ENCODE results near the gene ALG5.
A peak's percentile ranks its signal among the peaks of the same experiment; 100 is the strongest.

The ALG5 gene

GRCh38 chr13:36981156-36981743 lies 17.9 kb downstream of the ALG5 start:
- H3K27ac ChIP-seq (ENCODE audit: low read depth, low read length) = no peak overlapping the region
- peaks cover 18% of the 10 kb centered on the region for H3K36me3 ChIP-seq (ENCODE audit: insufficient read depth, low read length)
- no peaks in the 10 kb centered on the region for H3K27me3 ChIP-seq (ENCODE audit: insufficient read depth, low read length)
- no peak overlapping the region for H2AFZ ChIP-seq (ENCODE audit: low read length, unreplicated experiment)
- no peak overlapping the region for H3K4me3 ChIP-seq (ENCODE audit: low read depth, low read length)
- no peaks in the 10 kb centered on the region for H3K79me2 ChIP-seq (ENCODE audit: control insufficient read depth, insufficient read depth, low read length, unreplicated experiment)
- H3K4me1 ChIP-seq (ENCODE audit: control insufficient read depth, insufficient read depth, low read length, unreplicated experiment) = no peaks in the 10 kb centered on the region

DNA sequence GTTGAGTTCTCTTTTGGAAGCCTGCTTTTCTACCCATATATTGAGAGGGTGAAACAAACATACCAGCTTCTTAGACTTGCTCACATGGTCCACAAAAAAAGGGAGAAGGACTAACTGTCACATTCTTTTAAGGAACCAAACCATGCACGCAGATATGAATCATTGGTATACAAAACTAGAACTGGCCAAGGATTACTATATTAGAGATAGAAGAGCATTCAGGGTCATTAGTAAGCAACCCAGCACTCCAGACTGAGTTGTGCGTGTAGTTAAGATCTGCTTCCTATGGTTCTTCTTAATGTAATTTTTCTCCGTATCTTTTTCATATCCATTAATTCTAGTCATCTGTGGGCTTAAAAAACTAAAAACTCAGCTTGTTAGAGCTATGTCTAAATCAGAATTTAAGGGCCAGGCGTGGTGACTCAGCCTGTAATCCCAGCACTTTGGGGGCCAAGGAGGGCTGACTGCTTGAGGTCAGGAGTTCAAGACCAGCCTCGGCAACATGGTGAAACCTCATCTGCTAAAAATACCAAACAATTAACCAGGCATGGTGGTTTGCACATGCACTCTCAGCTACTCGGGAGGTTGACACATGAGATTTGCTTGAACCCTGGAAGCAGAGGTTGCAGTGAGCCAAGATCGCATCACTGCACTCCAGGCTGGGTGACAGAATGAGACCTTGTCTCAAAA lies 19.6 kb downstream of the ALG5 start:
- Histone ChIP-seq H3K4me1 (ENCODE audit: control insufficient read depth, insufficient read depth, low read length, unreplicated experiment) (no peaks in the 10 kb centered on the region), H3K4me3 (ENCODE audit: low read depth, low read length) (no peak overlapping the region), H3K27ac (ENCODE audit: low read depth, low read length) (no peak overlapping the region), H2AFZ (ENCODE audit: low read length, unreplicated experiment) (no peak overlapping the region), H3K79me2 (ENCODE audit: control insufficient read depth, insufficient read depth, low read length, unreplicated experiment) (no peaks in the 10 kb centered on the region), H3K27me3 (ENCODE audit: insufficient read depth, low read length) (no peaks in the 10 kb centered on the region), H3K36me3 (ENCODE audit: insufficient read depth, low read length) (peaks cover 23% of the 10 kb centered on the region)

DNA sequence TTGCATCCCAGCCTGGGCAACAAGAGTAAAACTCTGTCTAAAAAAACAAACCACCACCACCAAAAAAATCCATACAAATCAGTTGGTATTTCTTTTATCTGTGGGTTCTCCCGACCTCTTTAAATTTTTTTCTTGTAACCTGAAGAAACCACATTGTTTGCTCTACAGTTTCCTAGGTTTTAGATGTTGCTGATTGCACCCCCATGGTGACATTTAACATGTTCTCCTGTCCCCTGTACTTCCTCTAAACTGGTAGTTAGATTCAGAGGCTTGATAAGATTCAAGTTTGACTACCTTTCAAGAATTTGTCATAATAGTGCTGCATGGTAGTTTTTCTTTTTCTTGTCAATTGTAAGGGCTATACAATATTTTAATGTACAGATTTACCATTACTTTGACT lies 24.0 kb downstream of the ALG5 start:
- Histone ChIP-seq H2AFZ (ENCODE audit: low read length, unreplicated experiment) (no peak overlapping the region), H3K4me3 (ENCODE audit: low read depth, low read length) (no peak overlapping the region), H3K4me1 (ENCODE audit: control insufficient read depth, insufficient read depth, low read length, unreplicated experiment) (no peaks in the 10 kb centered on the region), H3K27ac (ENCODE audit: low read depth, low read length) (no peak overlapping the region), H3K79me2 (ENCODE audit: control insufficient read depth, insufficient read depth, low read length, unreplicated experiment) (no peaks in the 10 kb centered on the region), H3K36me3 (ENCODE audit: insufficient read depth, low read length) (peaks cover 42% of the 10 kb centered on the region), H3K27me3 (ENCODE audit: insufficient read depth, low read length) (no peaks in the 10 kb centered on the region)

GRCh38 chr13:36973621-36974295 lies 25.4 kb downstream of the ALG5 start:
- H2AFZ ChIP-seq (ENCODE audit: low read length, unreplicated experiment) = no peak overlapping the region
- no peaks in the 10 kb centered on the region for H3K4me1 ChIP-seq (ENCODE audit: control insufficient read depth, insufficient read depth, low read length, unreplicated experiment)
- H3K27me3 ChIP-seq (ENCODE audit: insufficient read depth, low read length) = no peaks in the 10 kb centered on the region
- H3K79me2 ChIP-seq (ENCODE audit: control insufficient read depth, insufficient read depth, low read length, unreplicated experiment) = no peaks in the 10 kb centered on the region
- peaks cover 42% of the 10 kb centered on the region for H3K36me3 ChIP-seq (ENCODE audit: insufficient read depth, low read length)
- H3K4me3 ChIP-seq (ENCODE audit: low read depth, low read length) = no peak overlapping the region
- H3K27ac ChIP-seq (ENCODE audit: low read depth, low read length) = no peak overlapping the region

DNA sequence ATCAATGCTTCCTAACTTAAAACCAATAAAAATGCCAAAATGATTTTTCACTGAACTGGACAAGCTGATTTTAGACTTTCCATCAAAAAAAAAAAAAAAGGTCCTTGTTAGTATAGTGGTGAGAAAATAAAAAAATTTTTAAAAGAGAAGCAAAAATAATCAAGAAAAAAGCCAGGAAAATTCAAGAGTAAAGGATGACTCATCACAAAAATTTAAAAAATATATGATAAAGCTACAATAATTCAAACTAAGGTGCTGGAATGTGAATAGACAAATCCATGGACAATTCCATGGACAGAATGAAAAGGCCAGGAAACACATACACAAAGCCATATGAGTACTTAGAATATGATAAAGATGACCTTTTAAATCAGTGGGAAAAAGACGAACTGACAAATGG lies 26.1 kb downstream of the ALG5 start:
- Histone ChIP-seq H3K4me3 (ENCODE audit: low read depth, low read length) (no peak overlapping the region), H3K4me1 (ENCODE audit: control insufficient read depth, insufficient read depth, low read length, unreplicated experiment) (no peaks in the 10 kb centered on the region), H3K36me3 (ENCODE audit: insufficient read depth, low read length) (peaks cover 42% of the 10 kb centered on the region), H3K79me2 (ENCODE audit: control insufficient read depth, insufficient read depth, low read length, unreplicated experiment) (no peaks in the 10 kb centered on the region), H3K27me3 (ENCODE audit: insufficient read depth, low read length) (no peaks in the 10 kb centered on the region), H2AFZ (ENCODE audit: low read length, unreplicated experiment) (no peak overlapping the region), H3K27ac (ENCODE audit: low read depth, low read length) (no peak overlapping the region)

DNA sequence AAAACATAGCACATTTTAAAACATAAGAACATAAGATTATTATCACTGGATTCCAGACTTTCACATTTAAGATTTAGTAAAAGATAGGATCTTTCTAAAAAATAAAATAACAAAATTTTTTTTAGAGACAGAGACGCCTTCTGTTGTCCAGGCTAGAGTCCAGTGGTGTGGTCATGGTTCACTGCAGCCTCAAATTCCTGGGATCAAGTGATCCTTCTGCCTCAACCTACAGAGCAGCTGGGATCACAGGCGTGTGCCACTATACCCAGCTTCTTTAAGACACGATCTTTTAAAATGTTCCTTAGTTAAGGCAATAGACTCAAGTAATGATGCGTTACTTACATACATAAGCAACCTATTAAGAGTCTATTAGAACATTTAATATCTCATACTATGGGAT lies 32.7 kb downstream of the ALG5 start:
- Histone ChIP-seq H3K79me2 (ENCODE audit: control insufficient read depth, insufficient read depth, low read length, unreplicated experiment) (no peaks in the 10 kb centered on the region), H3K4me3 (ENCODE audit: low read depth, low read length) (no peak overlapping the region), H3K27ac (ENCODE audit: low read depth, low read length) (peak overlapping the region; percentile 78), H3K27me3 (ENCODE audit: insufficient read depth, low read length) (no peaks in the 10 kb centered on the region), H2AFZ (ENCODE audit: low read length, unreplicated experiment) (no peak overlapping the region), H3K36me3 (ENCODE audit: insufficient read depth, low read length) (peaks cover 20% of the 10 kb centered on the region), H3K4me1 (ENCODE audit: control insufficient read depth, insufficient read depth, low read length, unreplicated experiment) (peaks cover 9% of the 10 kb centered on the region)

- H3K27me3 ChIP-seq (ENCODE audit: insufficient read depth, low read length) = no peaks in the 10 kb centered on the region
- H2AFZ ChIP-seq (ENCODE audit: low read length, unreplicated experiment) = no peak overlapping the region
- peak overlapping the region; percentile 78 for H3K27ac ChIP-seq (ENCODE audit: low read depth, low read length)
- H3K36me3 ChIP-seq (ENCODE audit: insufficient read depth, low read length) = peaks cover 17% of the 10 kb centered on the region
- peaks cover 9% of the 10 kb centered on the region for H3K4me1 ChIP-seq (ENCODE audit: control insufficient read depth, insufficient read depth, low read length, unreplicated experiment)
- no peaks in the 10 kb centered on the region for H3K79me2 ChIP-seq (ENCODE audit: control insufficient read depth, insufficient read depth, low read length, unreplicated experiment)
- no peak overlapping the region for H3K4me3 ChIP-seq (ENCODE audit: low read depth, low read length)
Observed at GRCh38 chr13:36965767-36966166, 33.4 kb downstream of the ALG5 start.

DNA sequence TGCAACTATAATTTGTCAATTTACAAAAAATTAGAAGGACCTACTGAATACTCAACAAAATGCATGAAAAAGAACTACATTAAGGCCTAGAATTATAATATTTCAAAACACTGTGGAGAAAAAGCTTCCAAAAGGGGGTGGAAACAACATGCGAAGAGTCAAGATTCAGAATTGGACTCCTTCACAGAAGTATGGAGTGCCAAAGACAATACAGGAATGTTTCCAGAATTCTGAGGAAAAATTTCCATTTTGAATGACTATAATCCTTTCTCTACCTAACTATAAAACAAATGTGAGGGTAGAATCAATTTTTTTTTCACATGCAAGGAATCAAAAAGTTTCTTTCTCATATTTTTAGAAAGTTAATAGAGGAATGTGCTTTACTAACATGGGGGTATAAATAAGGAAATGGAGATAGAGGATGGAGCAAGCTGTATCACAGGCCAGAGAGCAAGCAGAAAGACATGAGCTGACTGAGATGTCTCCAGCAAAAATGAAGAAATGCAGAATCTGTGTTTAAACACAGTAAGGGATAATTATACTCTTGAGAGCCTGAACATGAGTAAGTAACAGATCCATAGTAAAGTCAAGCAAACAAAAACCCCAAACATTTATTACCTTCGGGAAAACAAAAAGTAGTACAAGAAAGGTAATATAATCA lies 39.6 kb downstream of the ALG5 start:
- Histone ChIP-seq H3K4me1 (ENCODE audit: control insufficient read depth, insufficient read depth, low read length, unreplicated experiment) (peaks cover 2% of the 10 kb centered on the region), H3K4me3 (ENCODE audit: low read depth, low read length) (no peak overlapping the region), H3K79me2 (ENCODE audit: control insufficient read depth, insufficient read depth, low read length, unreplicated experiment) (no peaks in the 10 kb centered on the region), H2AFZ (ENCODE audit: low read length, unreplicated experiment) (no peak overlapping the region), H3K27ac (ENCODE audit: low read depth, low read length) (no peak overlapping the region), H3K27me3 (ENCODE audit: insufficient read depth, low read length) (no peaks in the 10 kb centered on the region), H3K36me3 (ENCODE audit: insufficient read depth, low read length) (peaks cover 15% of the 10 kb centered on the region)

DNA sequence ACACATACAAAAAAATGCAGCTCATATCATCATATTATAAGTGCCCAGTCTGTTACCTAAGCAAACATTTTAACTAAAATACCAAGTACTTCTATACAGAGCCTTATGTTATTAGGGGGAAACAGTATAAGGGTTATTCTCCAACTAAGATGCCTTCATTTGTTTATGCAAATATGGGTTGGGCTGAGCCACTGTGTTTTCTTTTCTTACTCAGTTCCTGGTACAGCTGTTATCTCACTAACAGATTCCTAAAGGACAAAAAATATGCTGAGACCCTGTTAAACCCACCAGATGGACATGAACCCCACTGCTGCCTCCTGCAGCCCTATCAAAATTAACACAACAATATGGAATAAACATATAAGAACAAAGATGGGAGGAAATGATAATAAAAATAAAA lies 44.6 kb downstream of the ALG5 start:
- Histone ChIP-seq H3K4me3 (ENCODE audit: low read depth, low read length) (no peak overlapping the region), H3K36me3 (ENCODE audit: insufficient read depth, low read length) (peaks cover 9% of the 10 kb centered on the region), H3K79me2 (ENCODE audit: control insufficient read depth, insufficient read depth, low read length, unreplicated experiment) (no peaks in the 10 kb centered on the region), H2AFZ (ENCODE audit: low read length, unreplicated experiment) (no peak overlapping the region), H3K27me3 (ENCODE audit: insufficient read depth, low read length) (no peaks in the 10 kb centered on the region), H3K4me1 (ENCODE audit: control insufficient read depth, insufficient read depth, low read length, unreplicated experiment) (peaks cover 4% of the 10 kb centered on the region), H3K27ac (ENCODE audit: low read depth, low read length) (no peak overlapping the region)

- Histone ChIP-seq H3K27me3 (ENCODE audit: insufficient read depth, low read length) (no peaks in the 10 kb centered on the region), H2AFZ (ENCODE audit: low read length, unreplicated experiment) (no peak overlapping the region), H3K4me1 (ENCODE audit: control insufficient read depth, insufficient read depth, low read length, unreplicated experiment) (peaks cover 4% of the 10 kb centered on the region), H3K79me2 (ENCODE audit: control insufficient read depth, insufficient read depth, low read length, unreplicated experiment) (no peaks in the 10 kb centered on the region), H3K36me3 (ENCODE audit: insufficient read depth, low read length) (peaks cover 9% of the 10 kb centered on the region), H3K4me3 (ENCODE audit: low read depth, low read length) (no peak overlapping the region), H3K27ac (ENCODE audit: low read depth, low read length) (no peak overlapping the region)
Observed at GRCh38 chr13:36950920-36951319, 48.2 kb downstream of the ALG5 start.
